Measurements from ENCODE around the gene NR3C2.

The NR3C2 gene

GRCh38 chr4:148434075-148434773 lies 8.0 kb downstream of the NR3C2 start:
- DNase-seq, result no peak

- no peak for DNase-seq
These were observed 10.8 kb downstream of the NR3C2 start for GRCh38 chr4:148431401-148431800.

GRCh38 chr4:148430854-148431253 lies 11.4 kb downstream of the NR3C2 start:
- no peak for DNase-seq

GRCh38 chr4:148429206-148429605 lies 13.0 kb downstream of the NR3C2 start:
- DNase-seq, result no peak

GRCh38 chr4:148426643-148427042 lies 15.6 kb downstream of the NR3C2 start:
- no peak for DNase-seq

GRCh38 chr4:148425327-148426110 lies 16.7 kb downstream of the NR3C2 start:
- DNase-seq, result no peak

- peak; percentile 5 for DNase-seq
These were observed 21.8 kb downstream of the NR3C2 start for GRCh38 chr4:148420397-148420796.

- no peak for DNase-seq
These were observed 26.7 kb downstream of the NR3C2 start for GRCh38 chr4:148415500-148415899.

GRCh38 chr4:148412460-148412994 lies 29.7 kb downstream of the NR3C2 start:
- no peak for DNase-seq

- no peak for DNase-seq
These were observed 36.9 kb downstream of the NR3C2 start for GRCh38 chr4:148405161-148405893.

- no peak for DNase-seq
These were observed 43.2 kb downstream of the NR3C2 start for GRCh38 chr4:148398988-148399387.

- no peak for DNase-seq
These were observed 44.4 kb downstream of the NR3C2 start for GRCh38 chr4:148397771-148398170.

GRCh38 chr4:148396986-148397673 lies 45.1 kb downstream of the NR3C2 start:
- no peak for DNase-seq

GRCh38 chr4:148395771-148396170 lies 46.4 kb downstream of the NR3C2 start:
- no peak for DNase-seq

GRCh38 chr4:148391056-148391455 lies 51.2 kb downstream of the NR3C2 start:
- no peak for DNase-seq

GRCh38 chr4:148390311-148390710 lies 51.9 kb downstream of the NR3C2 start:
- no peak for DNase-seq

GRCh38 chr4:148380291-148380690 lies 61.9 kb downstream of the NR3C2 start:
- DNase-seq, result no peak

GRCh38 chr4:148376151-148376550 lies 66.1 kb downstream of the NR3C2 start:
- DNase-seq, result peak; percentile 79

- DNase-seq, result no peak
These were observed 66.6 kb downstream of the NR3C2 start for GRCh38 chr4:148375584-148375983.

- DNase-seq, result no peak
These were observed 69.1 kb downstream of the NR3C2 start for GRCh38 chr4:148373093-148373492.

GRCh38 chr4:148369919-148370318 lies 72.3 kb downstream of the NR3C2 start:
- DNase-seq, result no peak

GRCh38 chr4:148367756-148368155 lies 74.5 kb downstream of the NR3C2 start:
- no peak for DNase-seq

- no peak for DNase-seq
These were observed 76.0 kb downstream of the NR3C2 start for GRCh38 chr4:148366251-148366650.
